LNCAP (cell line): ENCODE data around the gene SUCO.

Source experiments
- TF ChIP-seq, protein P1 (sequence below): fragments of 450-650 bp; IDR thresholded peaks from 2 replicates; pipeline ENCODE4 v1.5.1; 2017; ENCODE audit warnings: mild to moderate bottlenecking

The SUCO gene

DNA sequence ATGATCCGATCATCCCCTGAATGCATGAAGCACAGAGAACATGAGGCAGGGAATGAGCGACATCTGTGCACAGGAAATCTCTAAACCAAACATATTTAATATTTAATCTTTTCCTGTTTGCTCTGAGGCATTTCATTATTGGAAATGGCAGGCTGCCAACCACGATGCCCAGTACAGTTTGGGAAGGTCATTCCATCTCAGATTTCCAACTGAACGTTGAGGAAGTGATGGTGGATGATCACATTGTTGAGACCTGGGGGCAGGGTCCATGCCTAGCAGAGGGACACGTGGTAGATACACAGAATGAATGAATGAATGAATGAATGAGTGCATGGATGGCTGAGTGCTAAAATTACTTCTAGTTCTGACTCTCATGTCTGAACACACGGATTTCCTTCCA lies 110.0 kb downstream of the SUCO start:
- TF ChIP-seq, protein P1, sequence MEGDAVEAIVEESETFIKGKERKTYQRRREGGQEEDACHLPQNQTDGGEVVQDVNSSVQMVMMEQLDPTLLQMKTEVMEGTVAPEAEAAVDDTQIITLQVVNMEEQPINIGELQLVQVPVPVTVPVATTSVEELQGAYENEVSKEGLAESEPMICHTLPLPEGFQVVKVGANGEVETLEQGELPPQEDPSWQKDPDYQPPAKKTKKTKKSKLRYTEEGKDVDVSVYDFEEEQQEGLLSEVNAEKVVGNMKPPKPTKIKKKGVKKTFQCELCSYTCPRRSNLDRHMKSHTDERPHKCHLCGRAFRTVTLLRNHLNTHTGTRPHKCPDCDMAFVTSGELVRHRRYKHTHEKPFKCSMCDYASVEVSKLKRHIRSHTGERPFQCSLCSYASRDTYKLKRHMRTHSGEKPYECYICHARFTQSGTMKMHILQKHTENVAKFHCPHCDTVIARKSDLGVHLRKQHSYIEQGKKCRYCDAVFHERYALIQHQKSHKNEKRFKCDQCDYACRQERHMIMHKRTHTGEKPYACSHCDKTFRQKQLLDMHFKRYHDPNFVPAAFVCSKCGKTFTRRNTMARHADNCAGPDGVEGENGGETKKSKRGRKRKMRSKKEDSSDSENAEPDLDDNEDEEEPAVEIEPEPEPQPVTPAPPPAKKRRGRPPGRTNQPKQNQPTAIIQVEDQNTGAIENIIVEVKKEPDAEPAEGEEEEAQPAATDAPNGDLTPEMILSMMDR = no peak

GRCh38 chr1:172646653-172647052 lies 113.7 kb downstream of the SUCO start:
- TF ChIP-seq, protein P1 = no peak

- TF ChIP-seq, protein P1 = no peak
These were observed 114.2 kb downstream of the SUCO start for GRCh38 chr1:172647110-172647564.

GRCh38 chr1:172647987-172648386 lies 115.0 kb downstream of the SUCO start:
- TF ChIP-seq, protein P1 = no peak

DNA sequence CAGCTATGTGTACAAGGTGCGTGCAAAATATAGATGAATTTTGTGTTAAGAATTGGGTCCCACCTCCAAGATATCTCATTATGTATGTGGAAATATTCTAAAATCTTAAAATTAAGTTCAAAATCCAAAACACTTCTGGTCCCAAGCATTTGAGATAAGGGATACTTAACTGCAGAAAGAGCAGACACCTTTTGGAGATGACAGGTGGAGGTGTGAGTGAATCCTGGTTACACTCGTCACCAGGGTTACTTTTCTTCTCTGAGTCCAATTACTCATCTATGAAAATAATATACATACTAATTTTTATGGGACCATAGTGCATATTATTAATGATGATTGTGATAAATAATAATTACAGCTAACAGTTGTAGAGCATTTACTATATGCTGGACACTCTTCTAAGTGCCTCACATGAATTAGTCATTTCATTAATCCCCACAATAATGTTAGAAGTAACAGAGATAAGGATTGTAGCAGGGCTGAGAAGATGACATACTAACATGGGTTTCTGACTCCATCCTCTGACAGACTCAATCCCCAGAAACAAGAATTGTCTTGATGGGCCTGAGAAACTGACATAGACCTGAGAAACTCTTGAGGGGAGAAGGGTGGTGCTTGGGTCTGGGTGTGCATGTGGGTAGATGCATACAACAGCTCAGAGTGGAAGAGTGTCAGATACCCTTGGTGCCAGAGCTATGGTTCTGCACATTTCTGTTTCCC lies 117.7 kb downstream of the SUCO start:
- TF ChIP-seq, protein P1 = no peak

DNA sequence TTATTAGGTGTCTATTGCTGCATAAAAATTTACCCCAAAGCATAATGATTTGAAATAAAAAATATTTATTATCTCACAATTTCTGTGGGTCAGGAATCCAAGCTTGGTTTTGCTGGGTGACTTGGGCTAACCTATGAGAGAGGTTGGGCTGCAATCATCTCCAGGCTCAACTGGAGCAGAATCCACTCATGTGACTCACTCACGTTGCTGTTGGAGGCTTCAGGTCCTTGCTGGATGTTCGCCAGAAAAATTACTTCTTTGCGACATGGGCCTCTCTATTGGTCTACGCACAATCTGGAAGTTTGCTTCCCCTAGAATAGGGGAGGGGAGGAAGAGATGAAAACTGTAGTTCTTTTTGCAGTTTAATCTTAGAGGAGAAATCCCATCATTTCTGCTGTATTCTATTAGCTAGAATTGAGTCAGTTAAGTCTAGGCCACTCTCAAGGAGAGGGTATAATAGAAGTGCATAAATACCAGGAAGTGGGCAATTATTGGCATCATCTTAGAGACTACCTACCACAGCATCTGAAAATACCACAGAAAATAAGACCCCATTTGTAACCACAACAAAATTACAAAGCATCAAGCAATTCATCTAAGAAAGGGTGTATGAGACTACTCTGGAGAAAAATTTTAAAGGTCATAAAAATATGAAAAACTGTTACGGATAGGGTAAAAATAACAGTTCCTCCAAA lies 120.2 kb downstream of the SUCO start:
- TF ChIP-seq, protein P1 = no peak

DNA sequence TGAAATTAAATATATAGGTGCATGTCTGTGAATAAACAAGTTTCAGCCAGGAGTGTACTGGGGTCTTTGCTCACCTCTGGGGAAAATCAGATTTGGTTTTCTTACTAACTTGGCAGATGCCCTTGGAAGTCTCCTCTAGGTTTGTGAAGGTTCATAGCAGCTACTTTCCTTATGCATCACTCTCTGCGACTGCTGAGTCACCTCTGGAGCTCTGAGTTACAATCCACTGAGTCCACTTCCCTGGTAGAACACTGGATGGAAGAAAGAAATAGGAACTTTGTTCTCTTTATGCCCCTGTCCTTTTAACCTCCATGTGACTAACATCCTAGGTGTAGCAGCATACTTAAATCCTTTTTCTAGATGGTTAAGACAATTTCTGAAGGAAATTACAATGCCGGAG lies 121.6 kb downstream of the SUCO start:
- TF ChIP-seq, protein P1 = no peak
